Limb (tissue), 2 donors: ENCODE results near the gene THRB.
"Not testable (repeated sequence)": the region's sequence is repeated elsewhere in the genome, so short reads cannot be mapped to it uniquely, and the experiment has no call there.

Experiments
- DNase-seq, 2 donors: peaks; one replicate each; pipeline ENCODE4 v3.0.0-alpha.2; 2016; ENCODE audit errors: extremely low spot score in 2 of 2

THRB gene

GRCh38 chr3:24407980-24408680, 86.5 kb downstream of the THRB start:
- DNase-seq: no peak

GRCh38 chr3:24406900-24407299, 87.8 kb downstream of the THRB start:
- no peak for DNase-seq

DNA sequence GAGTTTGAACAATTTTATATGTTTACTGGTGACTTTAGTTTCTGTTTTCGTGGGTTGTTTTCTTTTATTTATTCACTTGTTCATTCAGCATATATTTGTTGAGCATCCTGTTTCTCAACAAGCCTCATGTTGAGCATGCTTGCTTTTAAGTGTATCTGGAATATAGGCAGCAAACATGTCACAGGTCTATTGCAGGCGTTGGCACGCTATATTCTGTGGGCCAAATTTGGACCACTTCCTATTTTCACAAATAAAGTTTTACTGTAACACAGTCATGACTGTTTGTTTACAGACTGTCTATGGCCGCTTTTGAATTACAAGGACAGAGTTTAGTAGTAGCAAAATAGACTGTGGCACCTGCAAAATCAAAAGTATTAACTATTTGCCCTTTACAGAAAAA, 89.6 kb downstream of the THRB start:
- no peak for DNase-seq

- DNase-seq: no peak
These were observed 92.9 kb downstream of the THRB start for GRCh38 chr3:24401811-24402185.

GRCh38 chr3:24401090-24401810, 93.4 kb downstream of the THRB start:
- no peak for DNase-seq

GRCh38 chr3:24400450-24400849, 94.2 kb downstream of the THRB start:
- no peak for DNase-seq

- DNase-seq: no peak
These were observed 94.6 kb downstream of the THRB start for GRCh38 chr3:24400015-24400414.

- DNase-seq: no peak
These were observed 95.0 kb downstream of the THRB start for GRCh38 chr3:24399614-24400013.

- not testable (repeated sequence) for DNase-seq
These were observed 95.9 kb downstream of the THRB start for GRCh38 chr3:24398712-24399111.

- no peak for DNase-seq
These were observed 98.3 kb downstream of the THRB start for GRCh38 chr3:24396338-24396737.

DNA sequence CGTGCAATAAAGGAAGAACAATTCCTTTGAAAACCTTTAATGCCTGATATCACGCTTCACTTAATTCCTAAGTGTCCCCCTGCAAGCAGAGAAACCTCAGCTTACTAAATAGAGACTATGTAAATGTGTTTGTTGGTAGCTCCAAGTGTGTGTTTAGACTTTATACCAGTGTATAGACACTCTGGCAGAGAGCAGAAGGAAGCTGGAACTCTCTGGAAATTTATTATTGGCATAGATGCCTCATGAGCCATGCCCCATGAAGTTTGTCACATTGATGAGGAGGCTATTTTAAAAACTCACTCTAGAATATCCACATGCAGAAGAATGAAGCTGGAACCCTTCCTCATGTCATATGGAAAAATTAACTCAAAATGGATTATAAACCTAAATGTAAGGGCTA, 99.9 kb downstream of the THRB start:
- no peak for DNase-seq

- no peak for DNase-seq
These were observed 101.3 kb downstream of the THRB start for GRCh38 chr3:24393316-24393715.

DNA sequence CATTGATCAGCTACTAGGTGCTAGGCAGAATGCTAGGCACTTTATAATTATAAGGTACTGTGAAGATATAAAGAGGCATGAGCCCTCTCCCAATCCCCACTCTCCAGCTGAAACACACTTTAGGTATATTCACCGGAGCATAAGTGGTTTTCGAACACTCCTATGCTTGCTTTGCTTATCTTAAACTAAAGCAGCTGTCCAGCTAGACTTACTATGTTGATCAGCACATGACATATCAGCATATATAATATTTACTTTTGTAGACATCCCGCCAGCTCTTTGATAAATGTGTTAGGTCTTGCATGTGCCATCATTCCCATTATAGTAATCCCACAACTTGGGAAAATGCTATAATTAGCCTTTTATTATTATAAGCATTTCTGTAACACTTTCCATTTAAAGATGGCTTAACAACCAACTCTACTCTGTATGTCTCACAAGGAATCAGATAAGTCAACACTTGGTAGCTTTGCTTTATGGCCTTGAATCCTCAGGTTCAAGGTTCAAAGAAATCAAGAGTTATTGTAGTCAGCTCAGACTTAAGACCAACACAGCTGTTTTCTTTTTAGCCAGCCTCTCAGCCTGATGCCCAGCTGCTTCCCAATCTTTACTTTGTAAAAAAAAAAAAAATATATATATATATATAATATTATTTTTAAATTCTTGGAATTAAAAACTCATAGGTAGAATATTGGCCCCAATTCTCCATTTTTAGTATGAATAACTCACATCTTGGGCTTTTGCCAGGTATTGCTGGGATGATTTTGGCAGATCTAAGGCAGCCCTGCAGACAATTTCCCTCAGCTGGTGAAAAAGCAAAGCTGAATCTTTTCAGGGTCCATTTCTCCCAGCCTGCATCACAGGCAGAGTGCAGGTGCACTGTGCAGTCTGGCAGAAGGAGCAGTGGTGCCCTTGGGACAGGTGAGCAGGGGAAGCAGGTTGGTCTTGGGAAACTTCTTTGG, 104.2 kb downstream of the THRB start:
- DNase-seq: no peak

- DNase-seq: no peak
These were observed 105.3 kb downstream of the THRB start for GRCh38 chr3:24389108-24390090.

DNA sequence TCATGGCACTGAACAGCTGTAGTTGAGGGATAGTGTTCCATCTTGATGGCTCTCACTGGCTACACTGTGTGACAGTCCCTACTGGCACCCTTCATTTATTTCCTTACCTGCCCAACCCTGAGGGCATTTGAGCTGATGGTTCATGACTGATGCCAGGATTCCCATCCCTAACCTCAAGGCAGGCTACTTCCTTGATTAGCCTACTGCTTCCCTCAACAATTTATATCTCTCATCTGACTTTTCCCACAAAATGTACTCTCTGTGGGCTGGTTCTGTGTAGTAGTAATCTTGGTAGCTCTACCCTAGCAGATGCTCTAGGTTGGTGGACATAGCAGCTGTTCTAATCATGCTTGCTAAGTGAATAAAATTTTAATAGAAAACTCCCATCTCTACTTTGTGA, 106.0 kb downstream of the THRB start:
- no peak for DNase-seq

GRCh38 chr3:24388159-24388558, 106.5 kb downstream of the THRB start:
- no peak for DNase-seq

DNA sequence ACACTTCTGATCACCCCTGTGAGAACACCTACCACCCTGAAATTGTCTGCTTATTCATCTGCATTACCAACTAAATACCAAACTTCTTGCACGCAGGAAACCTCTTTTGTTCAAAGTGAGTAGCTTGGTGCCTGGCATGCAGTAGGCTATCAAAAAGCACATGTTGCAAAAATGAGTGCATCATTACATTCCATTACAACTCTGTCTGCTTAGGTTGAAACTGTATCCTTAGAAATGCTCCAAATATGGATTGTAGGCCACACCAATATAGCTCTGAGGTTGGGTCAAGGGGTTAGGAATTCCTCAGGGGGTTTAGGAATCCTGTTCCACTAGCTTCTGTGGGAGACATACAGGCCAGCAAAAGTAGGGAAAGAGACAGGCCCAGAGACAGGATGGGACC, 107.2 kb downstream of the THRB start:
- no peak for DNase-seq

DNA sequence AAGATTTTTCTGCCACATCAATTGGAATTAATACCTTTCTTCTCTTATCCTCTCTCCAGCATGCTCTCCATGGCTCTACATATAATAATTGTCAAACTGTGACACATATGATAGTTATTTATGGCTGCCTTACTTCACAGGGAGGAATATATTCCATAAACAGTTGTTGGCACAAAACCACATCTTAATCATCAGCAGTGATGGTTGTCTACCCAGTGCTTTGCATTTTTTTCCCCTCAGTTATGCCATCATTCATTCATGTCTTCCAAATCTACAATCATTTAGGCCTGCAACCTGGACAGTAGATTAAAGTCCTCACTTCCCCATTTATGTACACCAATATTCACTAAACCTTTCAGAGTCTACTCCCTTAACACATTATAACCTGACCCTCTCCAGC, 107.7 kb downstream of the THRB start:
- no peak for DNase-seq

GRCh38 chr3:24386458-24386857, 108.2 kb downstream of the THRB start:
- DNase-seq: no peak

- no peak for DNase-seq
These were observed 109.5 kb downstream of the THRB start for GRCh38 chr3:24385012-24385615.
